Amniotic epithelial cell (primary cell): ENCODE measurements around the gene C5AR1.
"Not testable (repeated sequence)": the region's sequence is repeated elsewhere in the genome, so short reads cannot be mapped to it uniquely, and the experiment has no call there.

ENCODE experiments used
- DNase-seq: peaks from one replicate; pipeline ENCODE4 v3.0.0-alpha.2; 2010; ENCODE audit warnings: low read depth

C5AR1 gene

GRCh38 chr19:47309608-47310007 lies at the start of gene C5AR1:
Gene C5AR1 (plus strand): TSS chr19:47309861. CDS start chr19:47309896, 35 bp downstream.
- DNase-seq = no peak

GRCh38 chr19:47260476-47260875 lies 49.2 kb upstream of the C5AR1 start:
- no peak for DNase-seq

- DNase-seq = not testable (repeated sequence)
These were observed 47.5 kb upstream of the C5AR1 start for GRCh38 chr19:47261946-47262793.

GRCh38 chr19:47264629-47265028 lies 45.0 kb upstream of the C5AR1 start:
- no peak for DNase-seq

- DNase-seq = no peak
These were observed 43.2 kb upstream of the C5AR1 start for GRCh38 chr19:47266401-47266941.

- no peak for DNase-seq
These were observed 42.3 kb upstream of the C5AR1 start for GRCh38 chr19:47267350-47267759.

- DNase-seq = no peak
These were observed 41.6 kb upstream of the C5AR1 start for GRCh38 chr19:47268028-47268427.

- no peak for DNase-seq
These were observed 40.1 kb upstream of the C5AR1 start for GRCh38 chr19:47269596-47269995.

- no peak for DNase-seq
These were observed 39.3 kb upstream of the C5AR1 start for GRCh38 chr19:47270408-47270807.

GRCh38 chr19:47271949-47272348 lies 37.7 kb upstream of the C5AR1 start:
- DNase-seq = no peak

GRCh38 chr19:47272448-47273312 lies 37.0 kb upstream of the C5AR1 start:
- no peak for DNase-seq

- DNase-seq = peak; percentile 91
These were observed 36.2 kb upstream of the C5AR1 start for GRCh38 chr19:47273313-47274070.

GRCh38 chr19:47274071-47274890 lies 35.4 kb upstream of the C5AR1 start, which contains the start of gene INAFM1:
Gene INAFM1 (plus strand): TSS chr19:47274885. CDS start chr19:47274920, 35 bp downstream.
- DNase-seq = peak; percentile 85

- DNase-seq = no peak
These were observed 34.5 kb upstream of the C5AR1 start for GRCh38 chr19:47274891-47275761.

GRCh38 chr19:47275791-47276461 lies 33.7 kb upstream of the C5AR1 start:
- DNase-seq = peak; percentile 38

- DNase-seq = not testable (repeated sequence)
These were observed 33.1 kb upstream of the C5AR1 start for GRCh38 chr19:47276513-47276912.

GRCh38 chr19:47280183-47280797 lies 29.4 kb upstream of the C5AR1 start:
- no peak for DNase-seq

- no peak for DNase-seq
These were observed 26.1 kb upstream of the C5AR1 start for GRCh38 chr19:47283405-47284059.
